ENCODE results near the gene NUP50. TPM values are rescaled to one million over a fixed set of nuclear protein-coding genes. Genes with fewer than 3 reads are reported as not detected.

Gene NUP50
- total RNA-seq, 2 donors from 2014 or later, result 14.3 to 20.8 TPM

- Histone ChIP-seq H3K4me3 (no peak overlapping the region), H3K4me1 (peaks cover 0 to 9% of the 10 kb centered on the region in 2 donors), H3K27ac (no peak overlapping the region), H3K36me3 (peaks cover 22% of the 10 kb centered on the region), H3K9me3 (no peaks in the 10 kb centered on the region), H3K27me3 (no peaks in the 10 kb centered on the region)
- no peak for TF ChIP-seq CTCF (IDR thresholded peaks at IDR 0.05)
- DNase-seq (ENCODE audit: low spot score), result no peak
These were observed 41.1 kb downstream of the NUP50 start for GRCh38 chr22:45204819-45205218.

- H3K36me3 ChIP-seq, result peaks cover 20% of the 10 kb centered on the region
- H3K27ac ChIP-seq, result no peak overlapping the region
- DNase-seq (ENCODE audit: low spot score), result no peak
- H3K4me3 ChIP-seq, result no peak overlapping the region
- H3K4me1 ChIP-seq, result peaks cover 0 to 9% of the 10 kb centered on the region in 2 donors
- no peaks in the 10 kb centered on the region for H3K27me3 ChIP-seq
- no peaks in the 10 kb centered on the region for H3K9me3 ChIP-seq
- no peak for TF ChIP-seq CTCF (IDR thresholded peaks at IDR 0.05)
These were observed 41.7 kb downstream of the NUP50 start for GRCh38 chr22:45205276-45205925.

- DNase-seq (ENCODE audit: low spot score), result no peak
- Histone ChIP-seq H3K4me1 (peaks cover 0 to 12% of the 10 kb centered on the region in 2 donors), H3K27me3 (no peaks in the 10 kb centered on the region), H3K36me3 (peaks cover 13% of the 10 kb centered on the region), H3K27ac (no peak overlapping the region), H3K4me3 (no peak overlapping the region), H3K9me3 (no peaks in the 10 kb centered on the region)
- no peak for TF ChIP-seq CTCF (IDR thresholded peaks at IDR 0.05)
These were observed 42.5 kb downstream of the NUP50 start for GRCh38 chr22:45206233-45206632.

- H3K4me3 ChIP-seq, result no peak overlapping the region
- no peaks in the 10 kb centered on the region for H3K27me3 ChIP-seq
- H3K27ac ChIP-seq, result no peak overlapping the region
- DNase-seq (ENCODE audit: low spot score), result no peak
- TF ChIP-seq CTCF (IDR thresholded peaks at IDR 0.05), result no peak
- peaks cover 0 to 25% of the 10 kb centered on the region in 2 donors for H3K4me1 ChIP-seq
- peaks cover 12% of the 10 kb centered on the region for H3K36me3 ChIP-seq
- no peaks in the 10 kb centered on the region for H3K9me3 ChIP-seq
These were observed 43.8 kb downstream of the NUP50 start for GRCh38 chr22:45207533-45207932.

DNA sequence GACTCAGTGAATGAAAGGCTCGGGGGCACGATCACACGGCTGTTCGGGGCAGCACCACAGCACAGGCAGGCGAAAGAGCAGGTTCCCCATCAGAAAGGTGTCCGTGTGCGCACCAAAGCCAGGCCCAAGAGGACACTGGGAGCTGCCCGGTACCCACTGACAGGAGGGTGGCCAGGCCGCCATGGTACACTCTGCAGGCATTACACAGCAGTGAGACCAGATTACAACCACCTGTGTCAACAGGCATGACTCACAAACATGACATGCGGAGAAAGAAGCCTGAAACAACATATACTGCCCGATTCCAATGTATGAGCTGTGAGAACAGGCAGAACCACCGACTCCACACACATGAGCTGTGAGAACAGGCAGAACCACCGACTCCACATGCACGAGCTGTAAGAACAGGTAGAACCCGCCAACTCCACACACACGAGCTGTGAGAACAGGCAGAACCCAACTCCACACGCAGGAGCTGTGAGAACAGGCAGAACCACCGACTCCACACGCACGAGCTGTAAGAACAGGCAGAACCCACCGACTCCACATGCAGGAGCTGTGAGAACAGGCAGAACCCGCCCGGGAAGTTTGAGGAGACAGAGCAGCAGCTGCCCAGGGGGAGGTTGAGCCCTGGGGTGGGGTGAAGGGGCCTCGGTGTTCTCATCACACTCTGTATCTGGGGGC, 44.4 kb downstream of the NUP50 start:
- Histone ChIP-seq H3K4me3 (no peak overlapping the region), H3K4me1 (peaks cover 0 to 31% of the 10 kb centered on the region in 2 donors), H3K9me3 (no peaks in the 10 kb centered on the region), H3K27ac (no peak overlapping the region), H3K27me3 (no peaks in the 10 kb centered on the region), H3K36me3 (peaks cover 6% of the 10 kb centered on the region)
- no peak for TF ChIP-seq CTCF (IDR thresholded peaks at IDR 0.05)
- no peak for DNase-seq (ENCODE audit: low spot score)

Measured in right atrium auricular region (tissue), 2 donors.